ENCODE results near the gene OXNAD1. TPM values are rescaled to one million over a fixed set of nuclear protein-coding genes. Genes with fewer than 3 reads are reported as not detected.

The OXNAD1 gene
- total RNA-seq, 1 donor = 9.5 TPM

DNA sequence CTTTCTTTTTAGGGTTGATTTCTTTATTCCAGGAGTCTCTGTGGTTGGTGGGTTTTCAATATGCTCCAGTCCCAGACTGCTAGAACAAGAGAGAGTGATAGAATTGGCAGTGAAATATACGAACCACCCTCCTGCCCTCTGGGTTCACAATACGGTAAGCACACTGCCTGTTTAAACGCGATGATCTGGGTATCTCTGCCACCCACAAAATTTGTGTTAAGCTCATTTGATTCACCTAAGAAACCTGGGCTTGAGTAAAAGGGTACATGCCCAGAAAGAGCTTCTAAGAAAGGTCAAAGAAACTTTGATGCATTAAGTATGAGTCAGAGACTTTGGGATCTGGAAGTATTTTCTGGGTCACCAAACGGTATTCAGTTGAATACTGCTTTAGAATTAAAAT, 29.8 kb downstream of the OXNAD1 start:
- TF ChIP-seq, protein P1, sequence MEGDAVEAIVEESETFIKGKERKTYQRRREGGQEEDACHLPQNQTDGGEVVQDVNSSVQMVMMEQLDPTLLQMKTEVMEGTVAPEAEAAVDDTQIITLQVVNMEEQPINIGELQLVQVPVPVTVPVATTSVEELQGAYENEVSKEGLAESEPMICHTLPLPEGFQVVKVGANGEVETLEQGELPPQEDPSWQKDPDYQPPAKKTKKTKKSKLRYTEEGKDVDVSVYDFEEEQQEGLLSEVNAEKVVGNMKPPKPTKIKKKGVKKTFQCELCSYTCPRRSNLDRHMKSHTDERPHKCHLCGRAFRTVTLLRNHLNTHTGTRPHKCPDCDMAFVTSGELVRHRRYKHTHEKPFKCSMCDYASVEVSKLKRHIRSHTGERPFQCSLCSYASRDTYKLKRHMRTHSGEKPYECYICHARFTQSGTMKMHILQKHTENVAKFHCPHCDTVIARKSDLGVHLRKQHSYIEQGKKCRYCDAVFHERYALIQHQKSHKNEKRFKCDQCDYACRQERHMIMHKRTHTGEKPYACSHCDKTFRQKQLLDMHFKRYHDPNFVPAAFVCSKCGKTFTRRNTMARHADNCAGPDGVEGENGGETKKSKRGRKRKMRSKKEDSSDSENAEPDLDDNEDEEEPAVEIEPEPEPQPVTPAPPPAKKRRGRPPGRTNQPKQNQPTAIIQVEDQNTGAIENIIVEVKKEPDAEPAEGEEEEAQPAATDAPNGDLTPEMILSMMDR (IDR thresholded peaks at IDR 0.05; ENCODE audit: insufficient read depth, low read depth, low read length) = no peak
- no peak for DNase-seq (ENCODE audit: low read depth)
- H3K4me3 ChIP-seq (ENCODE audit: low read depth, low read length) = no peak overlapping the region

DNA sequence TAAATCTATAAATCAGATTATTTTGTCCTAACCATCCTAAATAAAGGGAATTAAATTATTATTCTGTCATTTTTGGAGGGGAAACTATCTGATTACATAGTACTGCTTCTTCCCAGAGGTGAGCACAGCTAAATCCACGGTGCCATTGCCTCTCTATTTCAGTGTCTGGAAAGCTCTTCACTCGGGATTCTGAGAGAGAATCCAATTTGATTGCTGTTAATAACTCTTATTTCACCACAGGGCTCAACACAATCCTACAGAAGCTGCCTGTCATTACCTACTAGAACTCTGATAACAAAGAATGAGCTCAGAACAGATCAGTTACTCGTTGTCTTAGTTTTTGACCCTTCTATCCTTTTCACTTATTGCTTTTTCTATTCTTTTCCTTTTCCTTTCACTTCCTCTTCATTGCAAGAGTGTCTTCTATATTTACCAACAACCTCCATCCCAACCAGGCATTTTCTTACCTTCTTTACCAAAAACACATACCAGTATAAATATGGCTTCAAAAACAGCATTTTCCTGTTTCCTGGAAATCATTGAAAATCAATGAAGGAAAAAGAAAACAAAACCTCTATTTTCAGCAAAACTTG, 30.4 kb downstream of the OXNAD1 start:
- TF ChIP-seq, protein P1 (IDR thresholded peaks at IDR 0.05; ENCODE audit: insufficient read depth, low read depth, low read length) = no peak

DNA sequence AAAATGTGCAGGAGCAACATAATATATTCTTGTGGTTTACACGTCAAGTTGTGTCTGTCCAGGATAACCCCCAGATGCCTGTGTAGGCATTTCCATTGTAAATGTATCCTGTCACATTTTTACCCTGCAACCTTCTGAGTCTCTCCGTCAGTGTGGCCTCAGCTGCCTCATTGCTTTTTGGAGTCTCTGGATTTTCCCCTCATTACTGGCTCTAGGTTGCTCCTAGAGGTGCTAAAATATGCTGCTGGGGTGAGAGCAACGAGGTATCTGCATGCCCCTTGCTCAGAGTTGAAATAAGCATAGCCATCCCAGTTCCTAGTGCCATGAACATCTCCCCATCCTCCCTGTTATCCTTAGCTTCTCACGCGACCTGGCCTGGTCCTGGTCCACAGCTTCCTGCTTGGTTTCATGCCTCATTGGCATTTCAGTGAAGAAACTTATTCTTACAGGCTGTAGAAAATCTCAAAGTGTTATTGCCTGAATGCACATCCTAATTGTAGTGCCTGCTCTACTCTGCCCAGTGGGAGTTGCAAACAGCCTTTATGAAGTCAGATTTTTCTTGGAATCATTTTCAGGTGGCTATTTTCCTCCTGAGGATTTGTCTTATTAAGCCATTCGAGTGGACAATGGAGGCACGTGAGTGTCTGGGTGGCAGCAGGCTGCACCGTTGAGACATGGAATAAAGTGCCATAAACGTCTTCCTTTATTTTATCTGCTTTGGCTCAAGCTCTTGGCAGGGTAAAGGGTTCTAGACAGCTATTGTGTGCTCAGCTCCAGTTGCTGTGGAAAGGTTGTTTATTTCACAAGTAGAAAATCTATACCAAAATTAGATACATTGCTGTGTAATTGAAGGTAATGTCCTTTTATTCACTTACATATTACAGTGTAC, 33.2 kb downstream of the OXNAD1 start:
- DNase-seq (ENCODE audit: low read depth) = no peak
- H3K4me3 ChIP-seq (ENCODE audit: low read depth, low read length) = no peak overlapping the region
- TF ChIP-seq, protein P1 (IDR thresholded peaks at IDR 0.05; ENCODE audit: insufficient read depth, low read depth, low read length) = no peak

More for the DNA sequence above, 30.4 kb downstream of the OXNAD1 start:
- H3K4me3 ChIP-seq (ENCODE audit: low read depth, low read length) = no peak overlapping the region
- DNase-seq (ENCODE audit: low read depth) = no peak

DNA sequence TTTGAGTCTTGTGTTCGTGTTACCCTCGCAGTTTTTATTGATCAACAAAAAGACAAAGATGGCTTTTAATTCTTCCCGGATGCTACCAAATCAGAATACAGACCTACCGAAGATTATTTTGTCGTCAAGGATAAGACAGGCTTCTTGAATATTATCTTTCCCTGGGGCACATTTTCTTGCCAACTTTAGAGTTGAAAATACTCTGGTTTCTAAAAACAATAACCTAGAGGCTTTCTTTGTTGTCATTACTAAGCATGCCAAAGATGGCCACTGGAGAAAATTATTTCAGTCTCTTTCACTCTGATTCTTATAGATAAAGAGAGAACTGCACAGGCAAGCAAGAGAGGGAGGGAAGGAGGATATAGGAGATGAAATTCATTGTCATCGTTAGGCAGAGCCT, 33.9 kb downstream of the OXNAD1 start:
- DNase-seq (ENCODE audit: low read depth) = no peak
- TF ChIP-seq, protein P1 (IDR thresholded peaks at IDR 0.05; ENCODE audit: insufficient read depth, low read depth, low read length) = no peak
- no peak overlapping the region for H3K4me3 ChIP-seq (ENCODE audit: low read depth, low read length)

DNA sequence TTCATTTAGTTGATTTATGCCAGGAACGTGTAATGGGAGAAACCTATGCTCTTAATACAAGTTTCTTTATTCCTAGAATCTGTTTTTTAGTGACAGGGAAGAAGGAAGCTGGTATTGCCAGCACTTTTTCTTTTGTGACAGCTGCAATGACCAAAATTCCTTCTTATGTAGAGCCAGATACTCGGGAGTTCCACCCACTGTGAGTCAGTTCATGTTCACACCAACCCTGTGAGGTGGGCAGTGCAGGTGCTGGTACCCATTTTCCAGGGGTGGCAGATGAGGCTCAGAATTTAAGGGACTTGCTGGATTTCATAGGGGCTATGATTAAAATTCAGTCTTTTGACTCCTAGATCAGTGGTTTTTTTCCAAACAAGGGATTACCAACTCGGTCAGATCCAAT, 34.7 kb downstream of the OXNAD1 start:
- TF ChIP-seq, protein P1 (IDR thresholded peaks at IDR 0.05; ENCODE audit: insufficient read depth, low read depth, low read length) = no peak
- no peak for DNase-seq (ENCODE audit: low read depth)
- H3K4me3 ChIP-seq (ENCODE audit: low read depth, low read length) = no peak overlapping the region

DNA sequence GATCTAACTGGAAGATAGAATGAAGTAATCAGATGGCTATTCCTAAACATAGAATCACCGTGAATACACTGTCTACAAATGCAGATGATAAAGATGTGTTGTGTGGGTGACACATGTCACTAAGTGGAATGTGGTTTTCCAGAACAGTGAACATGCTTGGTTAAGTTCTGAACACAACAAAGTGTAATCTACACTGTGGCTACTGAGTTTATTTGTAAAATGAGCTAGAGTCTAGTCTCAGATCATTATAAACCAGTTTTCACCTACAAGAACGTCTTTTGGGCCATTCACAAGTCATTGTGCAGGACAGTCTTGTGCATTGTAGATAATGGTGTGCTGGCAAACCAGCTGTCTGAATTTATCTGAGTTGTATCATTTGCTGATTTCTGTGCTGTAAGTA, 35.3 kb downstream of the OXNAD1 start:
- no peak for DNase-seq (ENCODE audit: low read depth)
- TF ChIP-seq, protein P1 (IDR thresholded peaks at IDR 0.05; ENCODE audit: insufficient read depth, low read depth, low read length) = no peak
- H3K4me3 ChIP-seq (ENCODE audit: low read depth, low read length) = no peak overlapping the region
